Type B pancreatic cell (in vitro differentiated cells): ENCODE data around the gene CDC42SE1. TPM values are rescaled to one million over a fixed set of nuclear protein-coding genes. Genes with fewer than 3 reads are reported as not detected.

ENCODE experiments used
- DNase-seq: peaks from one replicate; pipeline ENCODE4 v3.0.0; 2021; ENCODE audit warnings: mixed read lengths; ENCODE audit not compliant: unreplicated experiment; ENCODE audit errors: extremely low spot score
- H3K27ac Mint-ChIP-seq: 2 replicates; pipeline ENCODE4 v1.8.0; 2021; ENCODE audit warnings: mild to moderate bottlenecking, mixed read lengths
- H3K27me3 Mint-ChIP-seq: 2 replicates; pipeline ENCODE4 v1.8.0; 2021; ENCODE audit warnings: mixed read lengths
- H3K36me3 Mint-ChIP-seq: 2 replicates; pipeline ENCODE4 v1.8.0; 2021; ENCODE audit warnings: mixed read lengths
- H3K4me1 Mint-ChIP-seq: one replicate; pipeline ENCODE4 v1.8.0; 2021; ENCODE audit warnings: mixed read lengths; ENCODE audit not compliant: unreplicated experiment
- H3K4me3 Mint-ChIP-seq: 2 replicates; pipeline ENCODE4 v1.8.0; 2021; ENCODE audit warnings: mild to moderate bottlenecking, mixed read lengths
- H3K9me3 Mint-ChIP-seq: 2 replicates; pipeline ENCODE4 v1.8.0; 2021; ENCODE audit warnings: mixed read lengths
- CTCF ChIP-seq: fragments of 200-600 bp; sonication (generic); conservative IDR thresholded peaks from 2 replicates; pipeline ENCODE4 v1.5.0; 2021; ENCODE audit warnings: antibody characterized with exemption, mild to moderate bottlenecking
- total RNA-seq: library from RNA; stranded (reverse); gene quantifications from 2 replicates; pipeline ENCODE4 v1.2.1, GENCODE V29; 2021; ENCODE audit warnings: low replicate concordance

Gene CDC42SE1
- total RNA-seq, 1 donor from 2014 or later: 109 TPM

GRCh38 chr1:151050051-151050688 lies 9.3 kb downstream of the CDC42SE1 start:
- no peak for TF ChIP-seq CTCF
- Mint-ChIP-seq H3K9me3 (no peaks in the 10 kb centered on the region), H3K36me3 (peaks cover 13% of the 10 kb centered on the region), H3K27ac (peak overlapping the region; percentile 71), H3K27me3 (no peaks in the 10 kb centered on the region), H3K4me1 (peaks cover 9% of the 10 kb centered on the region), H3K4me3 (peak overlapping the region; percentile 64)
- DNase-seq: no peak

- no peak for TF ChIP-seq CTCF
- no peak for DNase-seq
- H3K4me1 Mint-ChIP-seq: peaks cover 5% of the 10 kb centered on the region
- H3K36me3 Mint-ChIP-seq: peaks cover 8% of the 10 kb centered on the region
- H3K9me3 Mint-ChIP-seq: no peaks in the 10 kb centered on the region
- H3K27ac Mint-ChIP-seq: peak overlapping the region; percentile 31
- no peaks in the 10 kb centered on the region for H3K27me3 Mint-ChIP-seq
- peak overlapping the region; percentile 64 for H3K4me3 Mint-ChIP-seq
Measured at GRCh38 chr1:151049458-151049857, 10.0 kb downstream of the CDC42SE1 start.

- H3K27ac Mint-ChIP-seq: peak overlapping the region; percentile 95
- no peak for DNase-seq
Measured at GRCh38 chr1:151048645-151049032, 10.8 kb downstream of the CDC42SE1 start.

GRCh38 chr1:151047925-151048644 lies 11.3 kb downstream of the CDC42SE1 start:
- Mint-ChIP-seq H3K4me1 (peaks cover 5% of the 10 kb centered on the region), H3K36me3 (peaks cover 5% of the 10 kb centered on the region), H3K27ac (peak overlapping the region; percentile 95), H3K9me3 (no peaks in the 10 kb centered on the region), H3K4me3 (peak overlapping the region; percentile 99), H3K27me3 (no peaks in the 10 kb centered on the region)
- DNase-seq: peak; percentile 77
- peak; percentile 75 for TF ChIP-seq CTCF

More at GRCh38 chr1:151048645-151049032, 10.8 kb downstream of the CDC42SE1 start:
- H3K4me1 Mint-ChIP-seq: peaks cover 5% of the 10 kb centered on the region
- H3K4me3 Mint-ChIP-seq: peak overlapping the region; percentile 99
- no peaks in the 10 kb centered on the region for H3K27me3 Mint-ChIP-seq
- no peaks in the 10 kb centered on the region for H3K9me3 Mint-ChIP-seq
- H3K36me3 Mint-ChIP-seq: peaks cover 5% of the 10 kb centered on the region
- TF ChIP-seq CTCF: peak; percentile 10

- H3K36me3 Mint-ChIP-seq: peaks cover 10% of the 10 kb centered on the region
- peak; percentile 83 for DNase-seq
- no peaks in the 10 kb centered on the region for H3K27me3 Mint-ChIP-seq
- no peak for TF ChIP-seq CTCF
- H3K4me3 Mint-ChIP-seq: peak within 1 kb of the TSS; percentile 99
- peaks cover 5% of the 10 kb centered on the region for H3K4me1 Mint-ChIP-seq
- H3K27ac Mint-ChIP-seq: peak within 1 kb of the TSS; percentile 95
- no peaks in the 10 kb centered on the region for H3K9me3 Mint-ChIP-seq
Measured at GRCh38 chr1:151047591-151047924, 11.9 kb downstream of the CDC42SE1 start, which contains the start of gene C1orf56. TSS of gene C1orf56 (plus strand) at chr1:151047751. CDS start at chr1:151047848, 97 bp downstream.
